Measurements from ENCODE around the gene SYK.

The SYK gene

GRCh38 chr9:90773617-90774016 lies 28.0 kb upstream of the SYK start:
- Histone ChIP-seq H2BK12ac (ENCODE audit: low read length) (no peak overlapping the region), H3K79me2 (ENCODE audit: control insufficient read depth, insufficient read depth, low read length, poor library complexity) (no peaks in the 10 kb centered on the region), H3K79me1 (ENCODE audit: low read length) (no peaks in the 10 kb centered on the region), H4K12ac (ENCODE audit: low read depth, low read length) (no peak overlapping the region), H3K4me3 (ENCODE audit: low read depth, low read length) (no peak overlapping the region), H3K23ac (ENCODE audit: low read length) (no peak overlapping the region), H3K14ac (ENCODE audit: low read length) (no peak overlapping the region), H3K9me3 (ENCODE audit: insufficient read depth, low read depth, low read length) (peaks cover 3% of the 10 kb centered on the region), H3K18ac (ENCODE audit: low read length) (no peak overlapping the region), H4K91ac (ENCODE audit: low read depth, low read length) (no peak overlapping the region), H2BK5ac (ENCODE audit: low read depth, low read length, poor library complexity) (no peak overlapping the region), H3K9ac (ENCODE audit: low read length) (no peak overlapping the region), H3K27ac (ENCODE audit: low read depth, low read length) (no peak overlapping the region), H4K8ac (ENCODE audit: low read depth, low read length) (no peak overlapping the region), H2AFZ (ENCODE audit: insufficient read depth, low read length, poor library complexity) (no peak overlapping the region), H2AK5ac (ENCODE audit: low read length) (no peak overlapping the region), H2BK120ac (ENCODE audit: insufficient read depth, low read length, poor library complexity) (no peak overlapping the region), H3K27me3 (ENCODE audit: insufficient read depth, low read length) (no peaks in the 10 kb centered on the region), H3K36me3 (ENCODE audit: control insufficient read depth in 1 of 2, insufficient read depth in 2 of 2, low read length in 2 of 2) (no peaks in the 10 kb centered on the region), H3K4me2 (ENCODE audit: low read length) (no peak overlapping the region), H3K4me1 (ENCODE audit: control insufficient read depth in 1 of 2, insufficient read depth in 2 of 2, low read length in 2 of 2) (no peaks in the 10 kb centered on the region), H3K4ac (ENCODE audit: low read depth, low read length) (no peak overlapping the region)
- DNase-seq: peak in 1 of 2 donors; percentile 17
- WGBS (ENCODE audit: extremely low coverage, insufficient coverage, insufficient read length): no CpG with 5 or more reads among the region's 1 CpG

- Histone ChIP-seq H2BK5ac (ENCODE audit: low read depth, low read length, poor library complexity) (no peak overlapping the region), H2BK12ac (ENCODE audit: low read length) (no peak overlapping the region), H3K36me3 (ENCODE audit: control insufficient read depth in 1 of 2, insufficient read depth in 2 of 2, low read length in 2 of 2) (no peaks in the 10 kb centered on the region), H3K9ac (ENCODE audit: low read length) (no peak overlapping the region), H4K8ac (ENCODE audit: low read depth, low read length) (no peak overlapping the region), H2BK120ac (ENCODE audit: insufficient read depth, low read length, poor library complexity) (no peak overlapping the region), H3K27me3 (ENCODE audit: insufficient read depth, low read length) (no peaks in the 10 kb centered on the region), H3K4me2 (ENCODE audit: low read length) (no peak overlapping the region), H3K14ac (ENCODE audit: low read length) (no peak overlapping the region), H3K4ac (ENCODE audit: low read depth, low read length) (no peak overlapping the region), H3K79me2 (ENCODE audit: control insufficient read depth, insufficient read depth, low read length, poor library complexity) (no peaks in the 10 kb centered on the region), H3K27ac (ENCODE audit: low read depth, low read length) (no peak overlapping the region), H4K91ac (ENCODE audit: low read depth, low read length) (no peak overlapping the region), H3K18ac (ENCODE audit: low read length) (no peak overlapping the region), H3K4me3 (ENCODE audit: low read depth, low read length) (no peak overlapping the region), H3K79me1 (ENCODE audit: low read length) (no peaks in the 10 kb centered on the region), H4K12ac (ENCODE audit: low read depth, low read length) (no peak overlapping the region), H2AK5ac (ENCODE audit: low read length) (no peak overlapping the region), H3K9me3 (ENCODE audit: insufficient read depth, low read depth, low read length) (peaks cover 3% of the 10 kb centered on the region), H3K23ac (ENCODE audit: low read length) (no peak overlapping the region), H3K4me1 (ENCODE audit: control insufficient read depth in 1 of 2, insufficient read depth in 2 of 2, low read length in 2 of 2) (no peaks in the 10 kb centered on the region), H2AFZ (ENCODE audit: insufficient read depth, low read length, poor library complexity) (no peak overlapping the region)
- no CpG with 5 or more reads among the region's 3 CpGs for WGBS (ENCODE audit: extremely low coverage, insufficient coverage, insufficient read length)
- no peak for DNase-seq
Measured at GRCh38 chr9:90774071-90774470, 27.5 kb upstream of the SYK start.

GRCh38 chr9:90774682-90775081 lies 26.9 kb upstream of the SYK start:
- H4K12ac ChIP-seq (ENCODE audit: low read depth, low read length): no peak overlapping the region
- DNase-seq: no peak
- no peak overlapping the region for H2BK5ac ChIP-seq (ENCODE audit: low read depth, low read length, poor library complexity)
- no peak overlapping the region for H3K9ac ChIP-seq (ENCODE audit: low read length)
- H3K36me3 ChIP-seq (ENCODE audit: control insufficient read depth in 1 of 2, insufficient read depth in 2 of 2, low read length in 2 of 2): no peaks in the 10 kb centered on the region
- no peak overlapping the region for H3K14ac ChIP-seq (ENCODE audit: low read length)
- no CpG with 5 or more reads among the region's 3 CpGs for WGBS (ENCODE audit: extremely low coverage, insufficient coverage, insufficient read length)
- H3K4ac ChIP-seq (ENCODE audit: low read depth, low read length): no peak overlapping the region
- no peak overlapping the region for H2AK5ac ChIP-seq (ENCODE audit: low read length)
- no peak overlapping the region for H2BK12ac ChIP-seq (ENCODE audit: low read length)
- no peaks in the 10 kb centered on the region for H3K27me3 ChIP-seq (ENCODE audit: insufficient read depth, low read length)
- no peak overlapping the region for H3K27ac ChIP-seq (ENCODE audit: low read depth, low read length)
- H3K4me1 ChIP-seq (ENCODE audit: control insufficient read depth in 1 of 2, insufficient read depth in 2 of 2, low read length in 2 of 2): no peaks in the 10 kb centered on the region
- no peak overlapping the region for H2BK120ac ChIP-seq (ENCODE audit: insufficient read depth, low read length, poor library complexity)
- H4K91ac ChIP-seq (ENCODE audit: low read depth, low read length): no peak overlapping the region
- no peak overlapping the region for H3K4me3 ChIP-seq (ENCODE audit: low read depth, low read length)
- H2AFZ ChIP-seq (ENCODE audit: insufficient read depth, low read length, poor library complexity): no peak overlapping the region
- H4K8ac ChIP-seq (ENCODE audit: low read depth, low read length): no peak overlapping the region
- H3K23ac ChIP-seq (ENCODE audit: low read length): no peak overlapping the region
- no peak overlapping the region for H3K4me2 ChIP-seq (ENCODE audit: low read length)
- no peak overlapping the region for H3K18ac ChIP-seq (ENCODE audit: low read length)
- H3K79me1 ChIP-seq (ENCODE audit: low read length): no peaks in the 10 kb centered on the region
- H3K9me3 ChIP-seq (ENCODE audit: insufficient read depth, low read depth, low read length): no peaks in the 10 kb centered on the region
- no peaks in the 10 kb centered on the region for H3K79me2 ChIP-seq (ENCODE audit: control insufficient read depth, insufficient read depth, low read length, poor library complexity)

GRCh38 chr9:90775657-90776056 lies 26.0 kb upstream of the SYK start:
- no peak for DNase-seq
- no peaks in the 10 kb centered on the region for H3K9me3 ChIP-seq (ENCODE audit: insufficient read depth, low read depth, low read length)
- no peak overlapping the region for H3K27ac ChIP-seq (ENCODE audit: low read depth, low read length)
- no peak overlapping the region for H2BK12ac ChIP-seq (ENCODE audit: low read length)
- H3K4ac ChIP-seq (ENCODE audit: low read depth, low read length): no peak overlapping the region
- WGBS (ENCODE audit: extremely low coverage, insufficient coverage, insufficient read length): no CpG with 5 or more reads among the region's 3 CpGs
- no peak overlapping the region for H2BK120ac ChIP-seq (ENCODE audit: insufficient read depth, low read length, poor library complexity)
- no peak overlapping the region for H3K23ac ChIP-seq (ENCODE audit: low read length)
- no peak overlapping the region for H3K18ac ChIP-seq (ENCODE audit: low read length)
- no peak overlapping the region for H2AFZ ChIP-seq (ENCODE audit: insufficient read depth, low read length, poor library complexity)
- no peaks in the 10 kb centered on the region for H3K4me1 ChIP-seq (ENCODE audit: control insufficient read depth in 1 of 2, insufficient read depth in 2 of 2, low read length in 2 of 2)
- H3K9ac ChIP-seq (ENCODE audit: low read length): no peak overlapping the region
- no peaks in the 10 kb centered on the region for H3K79me1 ChIP-seq (ENCODE audit: low read length)
- no peak overlapping the region for H2BK5ac ChIP-seq (ENCODE audit: low read depth, low read length, poor library complexity)
- no peak overlapping the region for H3K4me2 ChIP-seq (ENCODE audit: low read length)
- no peaks in the 10 kb centered on the region for H3K27me3 ChIP-seq (ENCODE audit: insufficient read depth, low read length)
- no peak overlapping the region for H3K4me3 ChIP-seq (ENCODE audit: low read depth, low read length)
- no peaks in the 10 kb centered on the region for H3K79me2 ChIP-seq (ENCODE audit: control insufficient read depth, insufficient read depth, low read length, poor library complexity)
- peaks cover 0 to 1% of the 10 kb centered on the region in 2 experiments for H3K36me3 ChIP-seq (ENCODE audit: control insufficient read depth in 1 of 2, insufficient read depth in 2 of 2, low read length in 2 of 2)
- H4K12ac ChIP-seq (ENCODE audit: low read depth, low read length): no peak overlapping the region
- H4K8ac ChIP-seq (ENCODE audit: low read depth, low read length): no peak overlapping the region
- no peak overlapping the region for H4K91ac ChIP-seq (ENCODE audit: low read depth, low read length)
- H2AK5ac ChIP-seq (ENCODE audit: low read length): no peak overlapping the region
- no peak overlapping the region for H3K14ac ChIP-seq (ENCODE audit: low read length)
